GM12892 (cell line): ENCODE measurements around the gene DYRK1B.

ENCODE experiments used
- POLR2A ChIP-seq: IDR thresholded peaks from 2 replicates; pipeline ENCODE4 v1.6.1; 2011; ENCODE audit warnings: low read depth, low read length, control low read depth
- POLR2AphosphoS5 ChIP-seq: IDR thresholded peaks from 2 replicates; pipeline ENCODE4 v1.6.1; 2011; ENCODE audit warnings: low read depth, low read length, control low read depth
- TAF1 ChIP-seq: IDR thresholded peaks from 2 replicates; pipeline ENCODE4 v1.6.1; 2011; ENCODE audit warnings: low read depth, mild to moderate bottlenecking, control low read depth, low read length, borderline replicate concordance

- 0 out of 2 replicates have a peak, but pooled peaks have one; percentile 27 for TF ChIP-seq POLR2A
- TF ChIP-seq POLR2AphosphoS5 = no peak
- no peak for TF ChIP-seq TAF1
These were observed 37.9 kb downstream of the DYRK1B start for GRCh38 chr19:39796000-39796498.
